Mammary epithelial cell (primary cell): ENCODE measurements around the gene RNF128.

Source experiments
- CTCF ChIP-seq, 2 donors: IDR thresholded peaks in 1 of 2; conservative IDR thresholded peaks in 1 of 2; 2 replicates each; pipeline ENCODE4 v1.5.1; 2011 to 2012; ENCODE audit warnings: inconsistent platforms in 2 of 2, low read length in 2 of 2, mild to moderate bottlenecking in 2 of 2, control low read depth in 1 of 2, low read depth in 1 of 2; ENCODE audit not compliant: insufficient read depth in 1 of 2; ENCODE audit errors: extremely low read depth in 1 of 2
- EZH2 ChIP-seq: IDR thresholded peaks from 2 replicates; pipeline ENCODE4 v1.6.1; 2012; ENCODE audit warnings: low read length, inconsistent platforms, borderline replicate concordance

- TF ChIP-seq EZH2 (no peak), CTCF (conservative IDR thresholded peaks at IDR 0.05 in 1 of 2, IDR thresholded peaks at IDR 0.05 in 1 of 2; ENCODE audit: extremely low read depth in 1 of 2, insufficient read depth in 1 of 2, low read depth in 1 of 2, low read length in 2 of 2) (no peak)
These were observed 3.9 kb downstream of the RNF128 start for GRCh38 chrX:106730401-106730800.
